Erythroblast (primary cell): ENCODE data around the gene UNG.

Experiments used
- GATA1 ChIP-seq: IDR thresholded peaks from 2 replicates; pipeline ENCODE4 v1.6.1; 2011; ENCODE audit warnings: low read depth, mild to moderate bottlenecking, control low read depth, low read length, moderate library complexity
- POLR2A ChIP-seq: IDR thresholded peaks from 2 replicates; pipeline ENCODE4 v1.6.1; 2011; ENCODE audit warnings: mild to moderate bottlenecking, low read length

DNA sequence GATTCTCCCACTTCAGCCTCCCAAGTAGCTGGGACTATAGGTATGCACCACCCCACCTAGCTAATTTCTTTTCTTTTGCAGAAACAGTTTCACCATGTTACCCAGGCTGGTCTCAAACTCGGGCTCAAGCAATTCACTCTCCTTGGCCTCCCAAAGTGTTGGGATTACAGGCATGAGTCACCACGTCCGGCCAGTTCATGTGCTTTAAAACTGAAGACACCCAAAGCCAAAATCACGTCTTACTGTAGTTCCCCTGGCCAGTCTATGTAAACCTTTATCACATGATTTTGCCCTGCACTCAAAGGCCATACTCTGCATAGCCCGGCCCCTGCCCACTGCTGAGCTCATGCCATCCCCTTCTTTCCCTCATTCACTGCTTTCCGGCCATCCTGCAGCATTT lies 8.6 kb upstream of the UNG start:
- TF ChIP-seq POLR2A (no peak), GATA1 (no peak)
